Measurements from ENCODE around the gene MECR.

Gene MECR

GRCh38 chr1:29181413-29182225, 49.1 kb downstream of the MECR start, which contains the start of gene SRSF4:
SRSF4 (minus strand) TSS chr1:29181900; CDS start chr1:29181752, 148 bp downstream.
- peak; percentile 96 for DNase-seq (ENCODE audit: low read depth, low spot score)
- H3K4me3 ChIP-seq (ENCODE audit: low read length): peak within 1 kb of the TSS; percentile 98

- H3K4me3 ChIP-seq (ENCODE audit: low read length): peak overlapping the region; percentile 98
- DNase-seq (ENCODE audit: low read depth, low spot score): no peak
These were observed 50.0 kb downstream of the MECR start for GRCh38 chr1:29180497-29181412.

GRCh38 chr1:29179641-29180184, 51.0 kb downstream of the MECR start:
- peak; percentile 60 for DNase-seq (ENCODE audit: low read depth, low spot score)
- peak overlapping the region; percentile 98 for H3K4me3 ChIP-seq (ENCODE audit: low read length)

GRCh38 chr1:29177022-29177705, 53.6 kb downstream of the MECR start:
- H3K4me3 ChIP-seq (ENCODE audit: low read length): no peak overlapping the region

GRCh38 chr1:29176576-29176975, 54.2 kb downstream of the MECR start:
- no peak overlapping the region for H3K4me3 ChIP-seq (ENCODE audit: low read length)
- DNase-seq (ENCODE audit: low read depth, low spot score): no peak

More at GRCh38 chr1:29177022-29177705, 53.6 kb downstream of the MECR start:
- DNase-seq (ENCODE audit: low read depth, low spot score): no peak

- no peak overlapping the region for H3K4me3 ChIP-seq (ENCODE audit: low read length)
- no peak for DNase-seq (ENCODE audit: low read depth, low spot score)
These were observed 58.3 kb downstream of the MECR start for GRCh38 chr1:29172415-29172939.

GRCh38 chr1:29171521-29171920, 59.2 kb downstream of the MECR start:
- no peak for DNase-seq (ENCODE audit: low read depth, low spot score)
- H3K4me3 ChIP-seq (ENCODE audit: low read length): no peak overlapping the region

- H3K4me3 ChIP-seq (ENCODE audit: low read length): no peak overlapping the region
- no peak for DNase-seq (ENCODE audit: low read depth, low spot score)
These were observed 59.6 kb downstream of the MECR start for GRCh38 chr1:29171089-29171488.

GRCh38 chr1:29169976-29170375, 60.8 kb downstream of the MECR start:
- DNase-seq (ENCODE audit: low read depth, low spot score): no peak
- no peak overlapping the region for H3K4me3 ChIP-seq (ENCODE audit: low read length)

GRCh38 chr1:29167904-29168303, 62.8 kb downstream of the MECR start:
- no peak for DNase-seq (ENCODE audit: low read depth, low spot score)
- no peak overlapping the region for H3K4me3 ChIP-seq (ENCODE audit: low read length)

GRCh38 chr1:29166291-29166878, 64.3 kb downstream of the MECR start:
- DNase-seq (ENCODE audit: low read depth, low spot score): peak; percentile 88
- H3K4me3 ChIP-seq (ENCODE audit: low read length): no peak overlapping the region

GRCh38 chr1:29164588-29164987, 66.1 kb downstream of the MECR start:
- DNase-seq (ENCODE audit: low read depth, low spot score): no peak
- H3K4me3 ChIP-seq (ENCODE audit: low read length): no peak overlapping the region

- DNase-seq (ENCODE audit: low read depth, low spot score): no peak
- H3K4me3 ChIP-seq (ENCODE audit: low read length): no peak overlapping the region
These were observed 68.1 kb downstream of the MECR start for GRCh38 chr1:29162476-29163138.

- DNase-seq (ENCODE audit: low read depth, low spot score): peak; percentile 14
- no peak overlapping the region for H3K4me3 ChIP-seq (ENCODE audit: low read length)
These were observed 68.7 kb downstream of the MECR start for GRCh38 chr1:29162025-29162424.

- H3K4me3 ChIP-seq (ENCODE audit: low read length): no peak overlapping the region
These were observed 71.0 kb downstream of the MECR start for GRCh38 chr1:29159773-29160172.

GRCh38 chr1:29157269-29157601, 73.5 kb downstream of the MECR start:
- H3K4me3 ChIP-seq (ENCODE audit: low read length): no peak overlapping the region
- no peak for DNase-seq (ENCODE audit: low read depth, low spot score)

More at GRCh38 chr1:29159773-29160172, 71.0 kb downstream of the MECR start:
- no peak for DNase-seq (ENCODE audit: low read depth, low spot score)

GRCh38 chr1:29156543-29157268, 74.0 kb downstream of the MECR start:
- no peak overlapping the region for H3K4me3 ChIP-seq (ENCODE audit: low read length)
- no peak for DNase-seq (ENCODE audit: low read depth, low spot score)

All from Jurkat, Clone E6-1 (cell line).